K562 (cell line): Measurements from ENCODE around the gene CNTF.

Experiments
- ATF3 ChIP-seq, 2 experiments: fragments of 450-650 bp in 1 of 2; sonication (generic) in 1 of 2; formaldehyde crosslinking in 1 of 2; IDR thresholded peaks in 1 of 2; conservative IDR thresholded peaks in 1 of 2; 2 replicates each; pipeline versions ENCODE4 v1.6.1 to v1.8.1; 2016 to 2023; ENCODE audit warnings: mild to moderate bottlenecking in 2 of 2, moderate library complexity in 2 of 2, inconsistent platforms in 1 of 2, missing genetic modification reagents in 1 of 2
- BCOR ChIP-seq: fragments of 450-650 bp; IDR thresholded peaks from 2 replicates; pipeline ENCODE4 v1.6.1; 2016
- DNMT1 ChIP-seq: fragments of 450-650 bp; IDR thresholded peaks from 2 replicates; pipeline ENCODE4 v1.6.1; 2016; ENCODE audit warnings: antibody characterized with exemption, mild to moderate bottlenecking
- HIVEP1 ChIP-seq: fragments of 250-450 bp; sonication (Bioruptor Pico); IDR thresholded peaks from 2 replicates; pipeline ENCODE4 v1.4.0; 2020; ENCODE audit warnings: mild to moderate bottlenecking
- MTF1 ChIP-seq: fragments of 250-450 bp; sonication (Bioruptor Pico); IDR thresholded peaks from 2 replicates; pipeline ENCODE4 v1.9.0; 2021; ENCODE audit warnings: moderate library complexity, mild to moderate bottlenecking, inconsistent platforms, borderline replicate concordance
- NCOA2 ChIP-seq, 2 experiments: fragments of 450-650 bp; IDR thresholded peaks; 2 replicates each; pipeline ENCODE4 v1.6.1; 2018; ENCODE audit warnings: mild to moderate bottlenecking in 2 of 2, moderate library complexity in 1 of 2; ENCODE audit not compliant: partially characterized antibody in 2 of 2
- POLR2A ChIP-seq: fragments of 450-650 bp; conservative IDR thresholded peaks from 2 replicates; pipeline ENCODE4 v1.6.1; 2016
- SP1 ChIP-seq: sonication (generic); formaldehyde crosslinking; IDR thresholded peaks from 2 replicates; pipeline ENCODE4 v1.8.1; 2022; ENCODE audit warnings: mild to moderate bottlenecking, missing genetic modification reagents
- ZNF449 ChIP-seq: fragments of 250-450 bp; sonication (Bioruptor Pico); IDR thresholded peaks from 2 replicates; pipeline ENCODE4 v1.8.0; 2022; ENCODE audit warnings: moderate library complexity, mild to moderate bottlenecking, inconsistent platforms
- TF ChIP-seq, protein P1 (sequence below): sonication (generic); formaldehyde crosslinking; IDR thresholded peaks from 2 replicates; pipeline ENCODE4 v1.8.0; 2022; ENCODE audit warnings: missing genetic modification reagents, mild to moderate bottlenecking, borderline replicate concordance
- TF ChIP-seq, protein P2 (sequence below), 3 experiments: IDR thresholded peaks in 2 of 3; conservative IDR thresholded peaks in 1 of 3; 2 replicates each; pipeline ENCODE4 v1.5.1; 2011 to 2012; ENCODE audit warnings: low read length in 3 of 3, mild to moderate bottlenecking in 3 of 3, control low read depth in 2 of 3, improper control_type of control experiment in 1 of 3, inconsistent platforms in 1 of 3, low read depth in 1 of 3, mixed read lengths in 1 of 3, moderate library complexity in 1 of 3; ENCODE audit not compliant: insufficient read depth in 2 of 3
- TF ChIP-seq, protein P3 (sequence below): sonication (generic); formaldehyde crosslinking; IDR thresholded peaks from 2 replicates; pipeline ENCODE4 v1.8.1; 2023; ENCODE audit warnings: mild to moderate bottlenecking, missing genetic modification reagents, moderate library complexity
- TF ChIP-seq, protein P4 (sequence below): sonication (generic); formaldehyde crosslinking; IDR thresholded peaks from 2 replicates; pipeline ENCODE4 v1.5.0; 2020; ENCODE audit warnings: missing genetic modification reagents

- no peak for TF ChIP-seq ATF3 (IDR thresholded peaks at IDR 0.05)
- TF ChIP-seq ATF3 (CRISPR knock-in tag; conservative IDR thresholded peaks at IDR 0.05), result no peak
- no peak for TF ChIP-seq NCOA2 (IDR thresholded peaks at IDR 0.05; ENCODE audit: partially characterized antibody in 2 of 2)
- no peak for TF ChIP-seq BCOR
- no peak for TF ChIP-seq POLR2A
- TF ChIP-seq SP1, result no peak
- TF ChIP-seq, protein P1, sequence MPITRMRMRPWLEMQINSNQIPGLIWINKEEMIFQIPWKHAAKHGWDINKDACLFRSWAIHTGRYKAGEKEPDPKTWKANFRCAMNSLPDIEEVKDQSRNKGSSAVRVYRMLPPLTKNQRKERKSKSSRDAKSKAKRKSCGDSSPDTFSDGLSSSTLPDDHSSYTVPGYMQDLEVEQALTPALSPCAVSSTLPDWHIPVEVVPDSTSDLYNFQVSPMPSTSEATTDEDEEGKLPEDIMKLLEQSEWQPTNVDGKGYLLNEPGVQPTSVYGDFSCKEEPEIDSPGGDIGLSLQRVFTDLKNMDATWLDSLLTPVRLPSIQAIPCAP (CRISPR knock-in tag), result no peak
- no peak for TF ChIP-seq HIVEP1 (CRISPR knock-in tag)
- TF ChIP-seq, protein P2, sequence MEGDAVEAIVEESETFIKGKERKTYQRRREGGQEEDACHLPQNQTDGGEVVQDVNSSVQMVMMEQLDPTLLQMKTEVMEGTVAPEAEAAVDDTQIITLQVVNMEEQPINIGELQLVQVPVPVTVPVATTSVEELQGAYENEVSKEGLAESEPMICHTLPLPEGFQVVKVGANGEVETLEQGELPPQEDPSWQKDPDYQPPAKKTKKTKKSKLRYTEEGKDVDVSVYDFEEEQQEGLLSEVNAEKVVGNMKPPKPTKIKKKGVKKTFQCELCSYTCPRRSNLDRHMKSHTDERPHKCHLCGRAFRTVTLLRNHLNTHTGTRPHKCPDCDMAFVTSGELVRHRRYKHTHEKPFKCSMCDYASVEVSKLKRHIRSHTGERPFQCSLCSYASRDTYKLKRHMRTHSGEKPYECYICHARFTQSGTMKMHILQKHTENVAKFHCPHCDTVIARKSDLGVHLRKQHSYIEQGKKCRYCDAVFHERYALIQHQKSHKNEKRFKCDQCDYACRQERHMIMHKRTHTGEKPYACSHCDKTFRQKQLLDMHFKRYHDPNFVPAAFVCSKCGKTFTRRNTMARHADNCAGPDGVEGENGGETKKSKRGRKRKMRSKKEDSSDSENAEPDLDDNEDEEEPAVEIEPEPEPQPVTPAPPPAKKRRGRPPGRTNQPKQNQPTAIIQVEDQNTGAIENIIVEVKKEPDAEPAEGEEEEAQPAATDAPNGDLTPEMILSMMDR (IDR thresholded peaks at IDR 0.05 in 2 of 3, conservative IDR thresholded peaks at IDR 0.05 in 1 of 3; ENCODE audit: insufficient read depth in 2 of 3, low read depth in 1 of 3, low read length in 3 of 3), result no peak
- TF ChIP-seq, protein P3, sequence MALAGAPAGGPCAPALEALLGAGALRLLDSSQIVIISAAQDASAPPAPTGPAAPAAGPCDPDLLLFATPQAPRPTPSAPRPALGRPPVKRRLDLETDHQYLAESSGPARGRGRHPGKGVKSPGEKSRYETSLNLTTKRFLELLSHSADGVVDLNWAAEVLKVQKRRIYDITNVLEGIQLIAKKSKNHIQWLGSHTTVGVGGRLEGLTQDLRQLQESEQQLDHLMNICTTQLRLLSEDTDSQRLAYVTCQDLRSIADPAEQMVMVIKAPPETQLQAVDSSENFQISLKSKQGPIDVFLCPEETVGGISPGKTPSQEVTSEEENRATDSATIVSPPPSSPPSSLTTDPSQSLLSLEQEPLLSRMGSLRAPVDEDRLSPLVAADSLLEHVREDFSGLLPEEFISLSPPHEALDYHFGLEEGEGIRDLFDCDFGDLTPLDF (CRISPR knock-in tag), result no peak
- TF ChIP-seq DNMT1, result no peak
- TF ChIP-seq MTF1 (CRISPR knock-in tag), result no peak
- TF ChIP-seq ZNF449 (CRISPR knock-in tag), result no peak
- TF ChIP-seq, protein P4, sequence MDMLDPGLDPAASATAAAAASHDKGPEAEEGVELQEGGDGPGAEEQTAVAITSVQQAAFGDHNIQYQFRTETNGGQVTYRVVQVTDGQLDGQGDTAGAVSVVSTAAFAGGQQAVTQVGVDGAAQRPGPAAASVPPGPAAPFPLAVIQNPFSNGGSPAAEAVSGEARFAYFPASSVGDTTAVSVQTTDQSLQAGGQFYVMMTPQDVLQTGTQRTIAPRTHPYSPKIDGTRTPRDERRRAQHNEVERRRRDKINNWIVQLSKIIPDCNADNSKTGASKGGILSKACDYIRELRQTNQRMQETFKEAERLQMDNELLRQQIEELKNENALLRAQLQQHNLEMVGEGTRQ (CRISPR knock-in tag), result no peak
Observed at GRCh38 chr11:58596621-58597020, 25.8 kb upstream of the CNTF start.
